Activated B cell treated with CpG ODN at 0.5 μM for 24 hours (primary cell): Measurements from ENCODE around the gene TSPAN15. TPM values are rescaled to one million over a fixed set of nuclear protein-coding genes. Genes with fewer than 3 reads are reported as not detected.

ENCODE experiments used
- ATAC-seq: fragments of 200-7000 bp; cut with Tn5 transposase; one replicate; pipeline ENCODE4 v1.10.0; 2021; ENCODE audit warnings: low read depth, mild to moderate bottlenecking, moderate library complexity
- CTCF ChIA-PET: fragments of 350-600 bp; sonication (Branson Sonifier 250); formaldehyde crosslinking; loops from one replicate; lab custom pipeline; 2021; ENCODE audit warnings: antibody characterized with exemption; lab: Charles Lee
- POLR2A ChIA-PET: fragments of 350-600 bp; sonication (Branson Sonifier 250); formaldehyde crosslinking; loops from one replicate; lab custom pipeline; 2021; ENCODE audit warnings: antibody characterized with exemption; lab: Charles Lee
- DNase-seq: peaks from one replicate; pipeline ENCODE4 v3.0.0; 2022
- H3K27ac Mint-ChIP-seq: one replicate; pipeline ENCODE4 v1.8.0; 2020; ENCODE audit warnings: mixed read lengths
- H3K27me3 Mint-ChIP-seq: one replicate; pipeline ENCODE4 v1.8.0; 2021; ENCODE audit warnings: mixed read lengths
- H3K36me3 Mint-ChIP-seq: one replicate; pipeline ENCODE4 v1.8.0; 2021; ENCODE audit warnings: low read depth, mixed read lengths
- H3K4me1 Mint-ChIP-seq: one replicate; pipeline ENCODE4 v1.8.0; 2021; ENCODE audit warnings: mixed read lengths
- H3K4me3 Mint-ChIP-seq: one replicate; pipeline ENCODE4 v1.8.0; 2020; ENCODE audit warnings: mild to moderate bottlenecking, mixed read lengths
- H3K9me3 Mint-ChIP-seq: one replicate; pipeline ENCODE4 v1.8.0; 2020; ENCODE audit warnings: mixed read lengths
- CTCF ChIP-seq: fragments of 200-600 bp; IDR thresholded peaks from one replicate; pipeline ENCODE4 v1.8.0; 2022; ENCODE audit warnings: antibody characterized with exemption, mild to moderate bottlenecking
- intact Hi-C: fragments of 100-400 bp; cut with micrococcal nuclease; formaldehyde crosslinking; loops from one replicate; pipeline ENCODE4 v1.15.1; 2024
- total RNA-seq: library from RNA; stranded (reverse); gene quantifications from 2 replicates; pipeline ENCODE4 v1.2.3, GENCODE V29; 2022

Gene TSPAN15
- total RNA-seq, 1 donor from 2014 or later, result 0.35 TPM

DNA sequence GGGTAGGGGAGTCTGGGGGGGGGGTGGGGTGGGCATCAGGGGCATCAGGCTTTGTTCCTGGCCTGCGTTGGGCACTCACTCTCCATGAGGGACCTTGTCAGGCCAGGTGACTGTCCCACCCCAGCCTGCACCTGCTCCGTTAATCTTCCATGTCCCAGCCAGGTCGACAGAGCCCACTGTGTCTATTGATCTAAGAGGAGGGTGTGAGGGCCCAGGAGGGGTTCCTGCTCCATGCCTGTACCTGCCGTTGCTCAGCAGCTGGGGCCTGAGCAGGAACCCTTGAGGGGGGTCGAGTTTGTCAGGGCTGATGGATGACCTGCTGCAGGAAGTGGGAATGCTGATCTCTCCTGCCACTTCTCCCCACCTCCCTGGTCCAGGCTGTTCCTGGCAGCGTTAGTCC lies 103.3 kb downstream of the TSPAN15 start:
- Mint-ChIP-seq H3K9me3 (peaks cover 7% of the 10 kb centered on the region), H3K4me1 (no peaks in the 10 kb centered on the region), H3K4me3 (no peak overlapping the region), H3K27me3 (peaks cover 18% of the 10 kb centered on the region), H3K36me3 (no peaks in the 10 kb centered on the region), H3K27ac (no peak overlapping the region)
- intact Hi-C loops, result no loop called here
- no peak for TF ChIP-seq CTCF
- ChIA-PET POLR2A (no interaction called here), CTCF (no interaction called here)
- ATAC-seq (no peak), DNase-seq (no peak)

Other genes with a start within 250 kb of the TSPAN15 start
- not detected in 2 replicates for gene HKDC1, start 231.1 kb upstream of the TSPAN15 start, total RNA-seq
- gene HK1, start 173.0 kb upstream of the TSPAN15 start, total RNA-seq, result 47.2 and 52.1 TPM in 2 replicates
- not detected in 2 replicates for gene TACR2, start 34.5 kb upstream of the TSPAN15 start, total RNA-seq
- 0.38 and 0.66 TPM in 2 replicates for gene NEUROG3, start 122.0 kb downstream of the TSPAN15 start, total RNA-seq
- gene FAM241B, start 178.8 kb downstream of the TSPAN15 start, total RNA-seq, result 1.00 and 1.8 TPM in 2 replicates